Left lobe of liver (tissue), 2 donors: ENCODE results near the gene NPAS3. TPM values are rescaled to one million over a fixed set of nuclear protein-coding genes. Genes with fewer than 3 reads are reported as not detected.
A peak's percentile ranks its signal among the peaks of the same experiment; 100 is the strongest.

Experiments used
- ATAC-seq: fragments of 200-7000 bp; cut with Tn5 transposase; one replicate; pipeline ENCODE4 v1.9.1; 2020; ENCODE audit warnings: mild to moderate bottlenecking, moderate library complexity
- DNase-seq: peaks from one replicate; pipeline ENCODE4 v3.0.0-alpha.2; 2020; ENCODE audit warnings: low spot score
- total RNA-seq: library from RNA; stranded (reverse); gene quantifications from one replicate; pipeline ENCODE4 v1.2.1, GENCODE V29; 2021
- donor health status: DM: no; HTN: no; CAD: no; lungs with moderate emphysema.
- donor health status: DM: no; HTN: yes; CAD: no.

NPAS3 gene
- total RNA-seq, 1 donor from 2014 or later: not detected

DNA sequence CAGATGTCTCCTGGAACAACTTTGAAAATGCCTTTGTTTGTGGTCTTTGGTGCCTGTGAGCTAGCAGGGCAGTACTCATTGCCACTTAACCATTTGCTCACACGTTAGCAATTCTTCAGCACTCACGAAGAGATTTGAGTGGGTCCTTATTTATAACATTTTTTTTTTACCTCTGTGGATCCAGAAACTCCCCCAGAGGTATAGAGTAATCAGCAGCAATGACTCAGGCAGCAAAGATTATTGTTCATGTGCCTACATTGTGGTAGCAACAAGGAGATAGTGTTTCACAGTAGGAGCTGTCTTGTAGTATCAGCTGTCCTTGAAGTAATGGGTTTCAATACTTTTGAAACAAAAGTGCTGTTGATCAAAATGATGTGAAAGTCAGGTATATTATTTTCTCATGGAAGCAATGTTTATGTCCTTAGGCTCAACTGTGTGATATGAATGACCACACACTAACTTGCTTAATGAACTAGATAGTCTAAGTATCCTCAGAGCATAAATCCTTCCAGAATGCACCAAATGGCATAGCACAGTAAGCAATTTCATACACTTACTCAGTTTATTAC, 708.1 kb downstream of the NPAS3 start:
- DNase-seq (no peak), ATAC-seq (no peak)

DNA sequence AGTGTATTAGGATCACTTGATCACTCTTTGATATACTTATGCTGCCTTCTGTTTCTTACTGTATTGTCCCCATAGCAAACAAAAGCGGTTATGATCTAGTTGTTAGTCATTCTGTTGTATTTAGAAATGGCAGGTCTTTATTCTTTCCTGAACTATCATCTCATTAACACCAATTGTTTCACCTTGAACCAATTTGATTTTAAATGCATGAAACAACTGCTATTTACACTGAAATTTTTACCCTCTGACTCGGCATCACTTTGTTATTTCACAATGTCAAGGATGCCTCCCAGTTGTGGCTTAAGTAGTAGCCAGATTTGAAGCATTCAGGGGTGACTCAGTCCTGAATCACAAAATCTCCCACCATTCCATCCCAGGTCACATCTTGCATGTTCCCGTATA, 708.7 kb downstream of the NPAS3 start:
- ATAC-seq (no peak), DNase-seq (no peak)

DNA sequence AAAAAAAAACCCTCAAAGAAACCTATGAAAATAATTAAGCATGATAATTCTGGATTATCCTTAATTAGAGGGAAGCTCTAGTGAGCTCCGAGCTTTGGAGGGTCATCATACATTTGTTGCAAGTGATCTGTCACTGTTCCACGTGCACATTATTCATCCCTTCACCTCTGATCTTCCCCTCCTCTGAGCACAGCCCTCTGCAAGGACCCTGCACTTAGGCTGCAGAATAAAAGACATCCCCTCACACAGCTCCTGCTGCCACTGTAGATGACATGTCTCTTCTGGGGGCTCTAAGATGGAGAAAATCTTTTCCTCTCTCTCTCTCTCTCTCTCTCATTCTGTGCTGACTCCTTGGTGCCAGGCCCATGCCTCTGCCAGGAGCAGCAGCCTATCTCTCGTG, 711.8 kb downstream of the NPAS3 start:
- DNase-seq (no peak), ATAC-seq (no peak)

DNA sequence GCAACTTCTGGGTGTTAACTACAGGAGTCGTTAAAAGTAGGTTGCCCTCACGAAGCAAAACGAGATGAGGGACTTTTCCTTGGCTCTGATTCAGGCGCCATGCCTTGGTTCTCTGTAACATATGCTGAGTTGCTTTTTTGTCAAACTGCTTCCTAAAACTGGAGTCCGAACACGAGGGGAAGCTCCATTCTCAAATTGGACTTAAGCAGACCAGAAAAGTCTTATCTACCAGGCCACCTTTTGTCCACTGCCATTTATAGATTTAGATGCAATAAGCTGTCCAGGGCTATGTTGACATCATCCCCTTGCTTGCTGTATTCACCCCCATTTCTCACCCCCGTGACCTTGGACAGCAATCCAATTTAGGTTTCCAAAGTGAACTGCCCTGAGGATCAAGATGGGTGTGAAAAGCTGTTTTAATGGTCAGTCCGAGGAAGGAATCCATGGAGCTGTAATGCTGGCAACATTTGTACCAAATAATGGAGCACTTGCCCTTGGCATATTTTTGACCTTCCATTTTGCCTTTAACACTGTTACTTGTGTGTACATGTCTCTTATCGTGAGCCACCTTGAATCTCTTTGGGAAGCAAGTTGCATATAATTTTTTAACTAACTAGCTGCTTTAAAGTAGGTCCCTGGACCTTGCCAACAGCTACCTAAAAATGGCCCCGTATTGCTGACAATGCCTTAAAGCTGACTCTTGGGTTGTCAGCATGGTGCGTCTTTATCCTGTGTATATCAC, 714.1 kb downstream of the NPAS3 start:
- no peak for ATAC-seq
- DNase-seq: no peak

DNA sequence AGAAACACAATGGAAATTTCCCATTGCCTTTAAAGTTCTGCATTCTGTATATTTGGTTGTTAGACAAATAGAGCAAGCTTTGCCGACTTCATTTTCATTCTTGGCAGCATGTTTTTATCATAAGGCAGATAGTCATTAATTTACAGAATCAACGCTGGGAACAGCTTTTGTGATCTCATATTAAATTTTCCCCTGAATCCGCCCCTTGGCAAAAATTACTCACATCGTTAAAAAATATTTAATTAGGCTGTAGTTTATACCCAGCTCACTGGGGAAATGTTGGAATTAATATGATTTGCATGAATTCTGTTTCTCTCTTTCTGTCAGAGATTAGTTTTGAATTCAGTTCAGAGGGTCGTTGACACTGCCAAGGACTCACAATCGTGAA, 714.6 kb downstream of the NPAS3 start:
- no peak for ATAC-seq
- no peak for DNase-seq

DNA sequence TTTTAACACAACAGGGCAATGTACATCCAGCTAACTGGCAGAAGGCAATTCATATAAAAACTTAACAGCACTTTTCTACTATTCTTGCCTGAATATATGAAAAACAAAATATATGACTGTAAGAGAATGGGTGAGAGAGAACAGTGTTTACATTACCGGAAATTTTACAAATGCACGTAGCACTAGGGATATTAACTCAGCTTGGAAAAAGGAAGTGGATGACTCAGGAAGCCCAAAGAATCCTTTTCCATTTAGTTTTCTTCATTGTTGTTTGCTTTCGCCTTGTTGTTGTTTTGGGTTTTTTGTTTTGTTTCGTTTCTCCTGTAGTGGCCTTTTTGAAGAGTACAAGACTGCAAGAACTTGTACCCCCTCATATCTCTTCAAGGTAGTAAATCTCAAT, 716.7 kb downstream of the NPAS3 start:
- ATAC-seq: no peak

DNA sequence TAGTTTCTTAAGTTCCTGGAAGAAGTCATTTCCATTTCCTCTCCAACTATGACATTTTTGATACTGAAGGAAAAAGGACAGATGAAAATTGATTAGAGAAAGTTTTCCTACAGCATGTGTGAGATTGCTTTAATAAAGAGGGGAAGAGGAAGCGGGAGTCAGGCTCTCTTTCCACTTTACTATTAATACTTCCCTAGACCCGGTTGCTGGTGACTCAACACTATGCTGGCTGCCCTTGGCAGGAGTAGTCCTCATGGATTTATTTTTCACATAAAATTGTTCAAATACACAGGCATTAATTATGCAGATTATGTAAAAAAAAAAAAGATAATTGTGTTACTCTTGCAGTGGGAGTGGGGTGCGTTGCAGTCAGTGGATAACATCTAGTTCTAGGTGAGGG, 718.8 kb downstream of the NPAS3 start:
- DNase-seq: no peak
- no peak for ATAC-seq

More for the DNA sequence above, 716.7 kb downstream of the NPAS3 start:
- DNase-seq: no peak

DNA sequence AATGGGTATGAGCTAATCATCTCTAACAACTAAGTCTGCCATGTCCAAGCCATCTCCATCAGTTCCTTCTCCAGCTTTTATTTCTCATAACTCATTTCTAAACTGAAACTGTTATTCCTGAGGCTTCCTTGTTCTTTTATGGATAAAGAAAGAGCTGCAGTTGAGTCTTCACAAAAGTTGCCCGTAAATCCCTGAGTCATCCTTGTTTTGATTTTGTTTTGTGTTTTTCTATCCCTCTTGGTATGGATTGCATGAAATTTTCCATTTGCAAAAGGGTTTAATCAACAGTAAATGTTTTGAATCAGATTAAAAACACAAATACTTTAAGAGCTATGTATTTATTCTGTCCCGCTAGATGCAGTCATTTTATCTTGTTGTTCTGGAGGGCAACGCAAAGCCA, 721.6 kb downstream of the NPAS3 start:
- no peak for ATAC-seq
- no peak for DNase-seq

DNA sequence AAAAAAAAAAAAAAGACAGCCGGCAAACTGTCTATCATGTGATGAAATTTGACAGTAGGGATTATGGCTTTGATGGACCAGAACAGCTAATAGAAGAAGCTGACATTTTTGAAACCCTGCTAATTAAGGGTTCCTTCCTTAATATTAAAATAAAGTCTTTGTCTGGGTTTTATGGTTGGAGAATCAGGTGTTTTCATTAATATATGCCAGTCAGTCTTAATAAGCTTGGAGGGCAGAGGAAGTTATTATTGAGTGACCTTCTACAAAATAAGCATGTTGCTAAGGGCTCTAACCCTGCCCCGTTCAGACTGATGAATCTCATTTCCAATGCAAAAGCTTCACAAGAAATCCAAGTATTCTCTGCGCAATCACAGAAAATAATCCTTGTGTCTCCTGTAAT, 722.4 kb downstream of the NPAS3 start:
- ATAC-seq: no peak
- DNase-seq: no peak

DNA sequence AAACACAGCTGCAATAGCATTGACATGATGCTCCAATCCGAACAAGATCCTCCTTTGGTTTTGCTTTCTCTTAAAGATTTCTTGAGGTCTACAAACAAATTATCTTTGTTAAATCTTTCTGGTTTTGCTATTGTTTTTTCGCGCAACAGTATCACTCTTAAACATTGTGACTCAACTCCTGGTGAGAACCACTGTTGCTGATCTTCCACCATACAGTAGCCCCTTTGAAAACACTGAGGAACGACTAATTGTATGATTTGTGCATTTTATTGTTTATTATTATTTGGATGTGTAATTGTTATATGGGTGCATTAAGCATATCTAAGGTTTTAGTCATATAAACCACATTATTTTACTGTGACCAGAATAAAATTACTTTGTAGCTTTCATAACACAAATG, 729.4 kb downstream of the NPAS3 start:
- no peak for DNase-seq
- no peak for ATAC-seq

DNA sequence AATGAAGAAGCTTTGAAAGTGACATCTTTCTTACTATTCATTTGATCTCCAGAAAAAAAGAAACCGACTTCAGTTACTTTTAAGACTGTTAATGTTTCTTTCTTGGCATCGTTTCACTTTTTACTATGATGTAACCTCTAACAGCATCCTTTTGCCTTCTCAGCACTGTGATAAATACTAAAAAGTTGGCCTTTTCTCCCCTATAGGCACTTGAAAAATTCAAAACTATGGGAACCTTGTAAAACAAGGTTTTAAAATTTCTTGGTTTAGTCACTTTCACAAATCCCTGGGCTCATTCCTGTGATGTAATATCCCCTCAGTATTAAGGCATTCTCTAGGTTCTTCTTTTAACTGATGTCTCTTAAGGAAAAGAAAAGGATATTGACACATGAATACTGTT, 730.4 kb downstream of the NPAS3 start:
- ATAC-seq: no peak
- no peak for DNase-seq

DNA sequence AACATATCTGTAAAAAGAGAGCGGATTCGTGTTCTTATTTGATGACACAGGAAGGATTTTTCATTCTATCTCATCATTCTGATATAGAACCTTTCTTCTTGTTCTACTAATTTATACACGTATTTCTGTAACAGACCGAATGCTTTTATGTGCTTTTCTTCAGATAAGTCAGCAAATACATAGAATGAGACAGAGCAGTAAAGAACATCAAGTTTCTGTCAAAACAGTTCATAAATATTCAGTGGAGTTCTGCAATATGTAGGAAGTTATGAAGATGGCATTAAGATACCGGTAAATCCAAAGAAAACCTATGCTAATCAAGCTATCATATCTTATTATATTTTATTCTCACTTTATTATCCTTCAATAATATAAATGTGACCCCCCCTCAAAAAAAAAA, 731.6 kb downstream of the NPAS3 start:
- no peak for DNase-seq
- ATAC-seq: no peak

DNA sequence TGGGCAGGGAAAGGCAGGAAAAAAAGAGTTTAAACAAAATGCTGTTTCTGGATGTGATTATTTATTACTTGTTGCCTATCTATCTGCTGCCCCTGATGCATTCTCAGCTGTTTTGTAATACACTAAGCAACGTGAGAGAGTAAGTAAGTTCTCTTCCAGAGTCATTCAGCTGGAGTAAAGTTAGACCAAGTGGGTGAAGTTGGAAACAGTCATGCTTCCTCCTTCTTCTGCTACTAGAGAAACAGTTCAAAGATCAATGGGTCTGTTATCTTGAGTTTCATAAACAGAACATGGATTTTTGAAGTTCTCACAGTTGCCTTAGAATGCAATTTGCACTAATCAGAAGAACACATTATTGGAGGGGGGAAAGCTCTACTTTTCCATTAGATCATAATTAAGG, 732.9 kb downstream of the NPAS3 start:
- no peak for ATAC-seq
- no peak for DNase-seq

DNA sequence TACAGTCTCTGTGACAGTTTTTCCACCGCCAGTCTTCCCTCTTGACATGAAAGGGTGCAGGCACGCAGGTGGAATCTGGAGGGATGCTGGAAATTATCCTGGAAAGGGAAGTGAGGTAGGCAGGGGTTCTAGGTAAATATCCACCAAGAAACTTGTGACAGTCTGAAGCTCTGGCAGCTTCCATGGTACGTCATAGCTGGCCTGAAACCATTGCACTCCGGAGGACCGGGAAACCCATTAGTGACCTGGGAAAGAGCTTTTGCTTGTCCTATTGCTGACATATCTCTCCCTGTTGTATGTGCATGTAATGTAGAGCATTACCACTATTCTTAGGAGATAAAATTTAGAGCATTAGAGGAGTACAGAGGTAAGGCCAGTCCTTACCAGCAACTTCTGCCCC, 736.2 kb downstream of the NPAS3 start:
- ATAC-seq: no peak
- no peak for DNase-seq

DNA sequence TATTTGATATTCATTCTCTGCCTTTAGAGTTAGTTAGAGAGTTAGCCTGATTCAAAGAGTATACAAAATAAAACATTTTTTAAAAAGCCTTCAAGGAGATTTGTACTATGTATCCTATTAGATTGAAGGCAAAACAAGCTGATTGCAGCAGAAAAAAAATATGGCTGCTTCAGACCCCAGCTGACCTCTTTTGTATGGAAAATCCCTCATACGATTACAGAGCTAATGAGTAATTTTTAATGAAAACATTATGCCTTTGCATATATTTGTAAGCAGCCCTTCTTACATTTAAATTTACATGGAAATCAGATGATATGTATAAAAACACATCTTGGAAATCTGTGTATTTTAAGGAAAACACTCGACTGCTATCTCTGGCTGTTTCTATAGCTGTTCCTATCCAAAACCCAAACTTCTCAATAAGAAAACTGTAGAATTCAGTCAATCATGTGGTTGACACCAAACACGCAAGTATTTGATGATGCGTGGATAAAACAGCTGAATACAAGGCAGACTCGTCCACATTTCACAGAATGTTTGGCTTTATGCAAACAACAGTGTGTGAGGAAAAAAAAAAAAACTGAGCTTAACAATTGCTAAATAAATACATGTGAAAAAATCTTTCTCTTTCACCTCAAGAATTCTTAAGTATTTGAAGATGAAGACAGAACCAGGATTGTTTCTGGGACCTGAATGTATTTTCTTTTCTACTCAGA, 736.9 kb downstream of the NPAS3 start:
- DNase-seq (no peak), ATAC-seq (no peak)

DNA sequence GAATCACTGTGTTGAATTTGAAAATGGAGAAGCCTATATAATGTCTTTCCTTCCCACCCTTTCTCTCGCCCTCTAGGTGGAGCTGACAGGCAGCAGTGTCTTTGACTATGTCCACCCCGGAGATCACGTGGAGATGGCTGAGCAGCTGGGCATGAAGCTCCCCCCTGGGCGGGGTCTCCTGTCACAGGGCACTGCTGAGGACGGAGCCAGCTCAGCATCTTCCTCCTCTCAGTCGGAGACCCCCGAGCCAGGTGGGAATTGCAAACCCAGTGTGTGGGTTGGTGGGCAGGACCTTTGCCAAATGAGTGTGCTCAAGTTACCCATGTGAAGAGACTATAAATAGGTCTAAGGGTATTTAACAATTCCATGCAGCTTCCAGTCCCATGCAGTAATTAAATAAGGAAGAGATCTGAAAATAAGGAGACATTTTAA, 737.5 kb downstream of the NPAS3 start:
- ATAC-seq (peak; percentile 71), DNase-seq (peak; percentile 42)

DNA sequence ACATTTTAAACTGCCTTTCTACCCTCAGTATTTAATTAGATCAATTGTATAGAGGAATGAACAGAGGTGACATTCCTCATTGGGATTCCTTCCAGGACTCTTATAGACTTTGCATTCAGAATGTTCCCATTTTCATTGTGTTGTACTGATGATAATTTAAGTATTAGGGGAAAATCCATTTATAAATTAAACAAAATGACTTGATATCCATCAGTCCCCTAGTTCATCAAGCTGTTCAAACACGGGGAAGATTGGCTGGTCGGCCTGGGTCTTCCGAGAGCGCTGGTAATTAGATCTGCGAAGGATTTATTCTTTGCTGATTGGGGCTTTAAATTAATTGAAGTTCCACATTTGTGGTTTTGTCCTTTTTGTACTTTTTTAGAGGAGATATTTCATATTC, 738.2 kb downstream of the NPAS3 start:
- DNase-seq (no peak), ATAC-seq (no peak)

DNA sequence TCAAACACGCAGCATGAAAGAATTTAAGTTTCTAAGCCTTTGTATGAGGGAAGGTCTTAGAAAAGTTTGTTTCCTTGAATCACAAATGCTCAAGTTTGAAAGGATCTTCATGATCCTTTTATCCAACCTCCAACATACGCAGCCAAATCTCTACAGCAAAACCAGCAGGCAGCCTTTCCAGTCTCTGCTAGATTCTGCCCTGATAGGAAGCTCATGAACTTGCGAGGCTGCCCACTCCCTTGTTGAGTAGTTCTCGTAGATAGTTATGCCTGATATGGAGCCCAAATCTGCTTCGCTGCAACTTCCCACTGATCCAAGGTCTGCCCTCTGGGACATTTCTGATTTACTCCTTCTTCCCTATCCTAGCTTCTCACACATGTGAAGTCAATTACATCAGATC, 739.3 kb downstream of the NPAS3 start:
- ATAC-seq (no peak), DNase-seq (no peak)

DNA sequence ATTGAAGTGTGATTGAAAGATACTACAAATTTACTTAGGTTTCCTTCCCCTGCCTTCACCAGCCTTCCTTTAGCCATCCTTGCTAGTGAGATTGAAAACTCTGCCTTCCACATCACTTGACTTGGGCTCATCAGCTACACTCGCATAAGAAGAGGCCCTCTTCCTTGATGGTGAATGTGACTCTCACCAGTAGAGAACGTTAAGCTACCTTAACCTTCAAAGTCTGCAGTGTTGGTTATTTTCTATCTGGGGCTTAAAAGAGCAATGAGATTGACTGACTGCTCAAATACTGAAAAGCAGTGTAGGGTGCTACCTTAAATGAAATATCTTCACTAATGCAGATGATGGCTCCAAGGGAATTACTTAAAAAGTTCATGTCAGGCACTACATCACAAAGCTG, 740.3 kb downstream of the NPAS3 start:
- no peak for ATAC-seq

DNA sequence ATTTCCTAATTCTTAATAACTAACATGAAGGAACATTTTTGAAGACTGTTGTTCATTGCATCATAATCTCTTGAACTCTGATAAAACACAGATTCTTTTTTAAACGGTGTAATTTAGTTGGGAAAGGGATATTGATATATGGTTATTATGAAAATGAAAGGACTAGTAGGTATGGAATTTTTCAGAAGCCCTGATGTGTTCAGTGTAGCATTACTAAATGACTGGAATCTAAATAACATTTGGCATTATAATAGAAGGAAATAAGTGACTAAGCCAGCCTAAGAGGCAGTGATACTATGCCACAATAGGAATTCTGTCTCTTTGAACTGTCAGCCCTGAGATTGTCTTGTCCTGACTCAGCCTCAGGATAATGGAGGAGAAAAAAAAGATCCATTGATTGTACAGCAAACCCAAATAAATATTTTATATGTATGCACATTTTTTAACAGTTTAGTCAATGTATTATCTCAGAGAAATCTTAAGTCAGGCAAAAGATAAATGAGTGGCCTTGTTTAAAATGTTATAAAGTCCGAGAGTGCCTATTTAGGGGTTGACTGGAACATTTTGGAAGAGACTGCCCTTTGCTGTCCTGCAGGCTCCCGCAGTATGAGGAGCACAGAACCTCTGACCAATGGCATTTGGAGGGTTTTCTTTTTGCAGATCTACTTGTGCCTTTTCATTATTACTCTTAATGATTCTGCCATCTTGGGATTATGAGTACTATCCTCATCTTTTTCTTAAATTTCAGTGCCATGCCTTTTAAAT, 741.0 kb downstream of the NPAS3 start:
- DNase-seq: no peak

More for the DNA sequence above, 740.3 kb downstream of the NPAS3 start:
- no peak for DNase-seq

DNA sequence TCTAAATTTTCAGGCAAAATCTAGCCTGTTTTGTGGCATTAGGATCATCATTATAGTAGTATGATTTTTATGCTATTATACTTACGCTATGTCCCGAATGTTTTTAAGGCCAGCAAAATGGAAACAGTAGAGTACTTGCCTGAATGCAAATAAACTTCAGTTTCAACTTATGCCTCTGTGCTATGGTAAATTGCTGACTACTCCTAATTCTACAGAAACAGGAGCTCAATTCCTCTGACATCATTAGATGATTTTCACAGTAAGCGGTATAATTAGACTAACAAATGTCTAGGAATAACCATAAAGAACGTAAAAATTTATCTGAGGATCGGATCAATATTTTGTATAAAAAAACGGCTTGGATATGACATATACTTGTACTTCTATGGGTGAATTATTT, 742.2 kb downstream of the NPAS3 start:
- no peak for DNase-seq
- no peak for ATAC-seq

More for the DNA sequence above, 741.0 kb downstream of the NPAS3 start:
- ATAC-seq: no peak

DNA sequence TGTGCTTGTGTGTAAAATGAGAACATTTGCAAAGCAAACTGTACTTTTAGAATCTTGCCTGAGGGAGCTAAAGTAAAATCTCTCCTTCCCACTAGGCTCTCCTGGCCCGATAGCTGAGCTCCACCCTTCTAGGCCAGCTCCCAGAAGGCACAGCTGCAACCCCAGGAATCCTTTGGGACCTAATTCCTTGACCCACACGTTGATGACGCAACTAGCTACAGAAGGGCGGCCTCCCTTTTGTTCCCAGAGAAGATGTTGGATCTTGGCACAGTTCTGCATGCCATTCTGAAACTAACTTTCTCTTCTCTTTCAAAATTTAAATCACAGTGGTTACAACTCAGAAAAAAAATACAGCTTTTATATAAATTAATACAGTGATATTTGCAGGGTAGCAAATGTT, 744.1 kb downstream of the NPAS3 start:
- ATAC-seq (no peak), DNase-seq (no peak)
